ENCODE measurements around the gene GOLGA6L26. TPM values are rescaled to one million over a fixed set of nuclear protein-coding genes. Genes with fewer than 3 reads are reported as not detected.
"Not testable (repeated sequence)": the region's sequence is repeated elsewhere in the genome, so short reads cannot be mapped to it uniquely, and the experiment has no call there.

Gene GOLGA6L26
- total and polyA plus RNA-seq, 4 donors: not detected

DNA sequence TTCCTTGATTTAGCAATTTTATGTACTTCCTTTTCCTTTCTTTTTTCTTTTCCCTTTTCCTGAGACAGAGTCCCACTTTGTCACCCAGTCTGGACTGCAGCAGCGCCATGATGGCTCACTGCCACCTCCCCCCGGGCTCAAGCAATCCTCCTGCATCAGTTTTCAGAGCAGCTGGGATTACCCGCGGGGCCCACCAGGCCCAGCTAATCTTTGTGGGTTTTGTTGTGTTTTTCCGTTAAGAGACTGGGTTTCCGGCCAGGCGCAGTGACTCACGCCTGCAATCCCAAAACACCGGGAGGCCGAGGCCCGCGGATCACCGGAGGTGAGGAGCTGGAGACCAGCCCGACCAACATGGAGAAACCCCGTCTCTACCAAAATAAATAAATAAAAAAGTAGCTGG is 38.3 kb upstream of the GOLGA6L26 start:
- 86 to 91% methylated on average over 15 of the region's 15 CpGs for WGBS, 2 donors
- Histone ChIP-seq H3K27me3 (ENCODE audit: control insufficient read depth in 3 of 3, insufficient read depth in 3 of 3, low read length in 2 of 3) (no peaks in the 10 kb centered on the region), H3K9me3 (ENCODE audit: control insufficient read depth in 4 of 4, insufficient read depth in 3 of 4, low read length in 3 of 4) (no peaks in the 10 kb centered on the region), H3K9ac (ENCODE audit: insufficient read depth in 1 of 2, low read length in 2 of 2) (no peak overlapping the region), H3K27ac (ENCODE audit: low read depth in 1 of 2, low read length in 1 of 2) (no peak overlapping the region), H3K4me3 (no peak overlapping the region), H3K4me1 (ENCODE audit: control insufficient read depth in 5 of 5, insufficient read depth in 5 of 5, low read length in 5 of 5) (no peaks in the 10 kb centered on the region), H3K36me3 (ENCODE audit: control insufficient read depth in 4 of 4, insufficient read depth in 4 of 4, low read length in 4 of 4) (no peaks in the 10 kb centered on the region)
- ATAC-seq (ENCODE audit: insufficient read depth, low FRiP score) (no peak), DNase-seq (no peak)
- no peak for TF ChIP-seq CTCF (IDR thresholded peaks at IDR 0.05; ENCODE audit: control extremely low read depth, extremely low read depth)

- not testable (repeated sequence) for H3K4me3 ChIP-seq; DNase-seq; H3K27me3 ChIP-seq (ENCODE audit: control insufficient read depth in 3 of 3, insufficient read depth in 3 of 3, low read length in 2 of 3); H3K9me3 ChIP-seq (ENCODE audit: control insufficient read depth in 4 of 4, insufficient read depth in 3 of 4, low read length in 3 of 4); H3K36me3 ChIP-seq (ENCODE audit: control insufficient read depth in 4 of 4, insufficient read depth in 4 of 4, low read length in 4 of 4); H3K27ac ChIP-seq (ENCODE audit: low read depth in 1 of 2, low read length in 1 of 2); H3K9ac ChIP-seq (ENCODE audit: insufficient read depth in 1 of 2, low read length in 2 of 2); H3K4me1 ChIP-seq (ENCODE audit: control insufficient read depth in 5 of 5, insufficient read depth in 5 of 5, low read length in 5 of 5); ATAC-seq (ENCODE audit: insufficient read depth, low FRiP score)
- WGBS, 2 donors: 85% methylated on average over 3 of the region's 3 CpGs
These were observed 37.9 kb upstream of the GOLGA6L26 start for GRCh38 chr15:23371868-23372267.

DNA sequence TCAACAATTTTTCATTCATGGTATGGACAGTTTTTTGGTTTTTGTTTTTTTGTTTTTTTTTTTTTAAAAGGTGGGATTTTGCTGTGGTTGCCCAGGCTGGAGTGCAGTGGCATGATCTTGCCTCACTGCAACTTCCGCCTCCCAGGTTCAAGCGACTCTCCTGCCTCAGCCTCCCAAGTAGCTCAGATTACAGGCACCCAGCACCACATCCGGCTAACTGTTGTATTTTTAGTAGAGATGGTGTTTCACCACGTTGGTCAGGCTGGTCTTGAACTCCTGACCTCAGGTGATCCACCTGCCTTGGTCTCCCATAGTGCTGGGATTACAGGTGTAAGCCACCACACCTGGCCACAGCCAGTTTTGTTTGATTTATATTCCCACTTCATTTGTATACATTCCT is 37.1 kb upstream of the GOLGA6L26 start:
- H3K27ac ChIP-seq (ENCODE audit: low read depth in 1 of 2, low read length in 1 of 2); H3K4me3 ChIP-seq; ATAC-seq (ENCODE audit: insufficient read depth, low FRiP score); DNase-seq; H3K9ac ChIP-seq (ENCODE audit: insufficient read depth in 1 of 2, low read length in 2 of 2); H3K36me3 ChIP-seq (ENCODE audit: control insufficient read depth in 4 of 4, insufficient read depth in 4 of 4, low read length in 4 of 4); H3K4me1 ChIP-seq (ENCODE audit: control insufficient read depth in 5 of 5, insufficient read depth in 5 of 5, low read length in 5 of 5); H3K27me3 ChIP-seq (ENCODE audit: control insufficient read depth in 3 of 3, insufficient read depth in 3 of 3, low read length in 2 of 3); H3K9me3 ChIP-seq (ENCODE audit: control insufficient read depth in 4 of 4, insufficient read depth in 3 of 4, low read length in 3 of 4): not testable (repeated sequence)
- 78 to 80% methylated on average over 4 of the region's 4 CpGs for WGBS, 2 donors

DNA sequence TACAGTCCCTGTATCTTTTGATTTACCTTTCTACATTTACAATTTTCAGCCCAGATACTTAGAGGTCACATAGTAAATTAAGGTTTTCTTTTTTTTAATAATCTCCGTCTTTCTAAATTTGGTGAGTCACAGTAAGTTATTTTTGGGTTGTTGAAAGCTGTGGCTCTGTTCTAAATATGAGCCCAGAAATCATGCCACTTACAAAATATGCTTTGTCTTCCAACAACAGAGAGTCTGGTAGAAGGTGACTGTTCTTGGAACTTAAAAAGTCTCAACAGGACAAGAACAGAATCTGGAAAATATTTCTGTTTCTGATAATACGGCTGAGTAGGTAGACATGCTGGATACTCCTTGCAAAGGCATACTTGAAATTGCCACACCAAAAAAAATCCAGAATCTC is 36.6 kb upstream of the GOLGA6L26 start:
- DNase-seq (no peak), ATAC-seq (ENCODE audit: insufficient read depth, low FRiP score) (no peak)
- Histone ChIP-seq H3K9me3 (ENCODE audit: control insufficient read depth in 4 of 4, insufficient read depth in 3 of 4, low read length in 3 of 4) (no peaks in the 10 kb centered on the region), H3K27ac (ENCODE audit: low read depth in 1 of 2, low read length in 1 of 2) (no peak overlapping the region), H3K36me3 (ENCODE audit: control insufficient read depth in 4 of 4, insufficient read depth in 4 of 4, low read length in 4 of 4) (no peaks in the 10 kb centered on the region), H3K27me3 (ENCODE audit: control insufficient read depth in 3 of 3, insufficient read depth in 3 of 3, low read length in 2 of 3) (no peaks in the 10 kb centered on the region), H3K9ac (ENCODE audit: insufficient read depth in 1 of 2, low read length in 2 of 2) (no peak overlapping the region), H3K4me3 (no peak overlapping the region), H3K4me1 (ENCODE audit: control insufficient read depth in 5 of 5, insufficient read depth in 5 of 5, low read length in 5 of 5) (no peaks in the 10 kb centered on the region)
- TF ChIP-seq CTCF (IDR thresholded peaks at IDR 0.05; ENCODE audit: control extremely low read depth, extremely low read depth): no peak
- WGBS, 2 donors: 83 to 86% methylated on average over 2 of the region's 2 CpGs

- not testable (repeated sequence) for H3K27ac ChIP-seq (ENCODE audit: low read depth in 1 of 2, low read length in 1 of 2); H3K9ac ChIP-seq (ENCODE audit: insufficient read depth in 1 of 2, low read length in 2 of 2); H3K4me1 ChIP-seq (ENCODE audit: control insufficient read depth in 5 of 5, insufficient read depth in 5 of 5, low read length in 5 of 5); H3K4me3 ChIP-seq; H3K9me3 ChIP-seq (ENCODE audit: control insufficient read depth in 4 of 4, insufficient read depth in 3 of 4, low read length in 3 of 4); ATAC-seq (ENCODE audit: insufficient read depth, low FRiP score); DNase-seq; H3K27me3 ChIP-seq (ENCODE audit: control insufficient read depth in 3 of 3, insufficient read depth in 3 of 3, low read length in 2 of 3); H3K36me3 ChIP-seq (ENCODE audit: control insufficient read depth in 4 of 4, insufficient read depth in 4 of 4, low read length in 4 of 4)
- 59 to 71% methylated on average over 4 to 6 of the region's 9 CpGs for WGBS, 2 donors
These were observed 30.3 kb upstream of the GOLGA6L26 start for GRCh38 chr15:23364261-23364660.

GRCh38 chr15:23362622-23363021 is 28.6 kb upstream of the GOLGA6L26 start:
- not testable (repeated sequence) for H3K4me3 ChIP-seq; DNase-seq; H3K36me3 ChIP-seq (ENCODE audit: control insufficient read depth in 4 of 4, insufficient read depth in 4 of 4, low read length in 4 of 4); H3K9ac ChIP-seq (ENCODE audit: insufficient read depth in 1 of 2, low read length in 2 of 2); H3K9me3 ChIP-seq (ENCODE audit: control insufficient read depth in 4 of 4, insufficient read depth in 3 of 4, low read length in 3 of 4); H3K27ac ChIP-seq (ENCODE audit: low read depth in 1 of 2, low read length in 1 of 2); ATAC-seq (ENCODE audit: insufficient read depth, low FRiP score); H3K4me1 ChIP-seq (ENCODE audit: control insufficient read depth in 5 of 5, insufficient read depth in 5 of 5, low read length in 5 of 5); H3K27me3 ChIP-seq (ENCODE audit: control insufficient read depth in 3 of 3, insufficient read depth in 3 of 3, low read length in 2 of 3)
- WGBS, 2 donors: 83% methylated on average over 2 of the region's 5 CpGs; no CpG with 5 or more reads in 1 of the 2 donors

GRCh38 chr15:23354448-23354847 is 20.5 kb upstream of the GOLGA6L26 start, which contains the start of gene GOLGA8S:
GOLGA8S (plus strand) TSS chr15:23354748; CDS start chr15:23354810, 62 bp downstream.
- not testable (repeated sequence) for H3K27ac ChIP-seq (ENCODE audit: low read depth in 1 of 2, low read length in 1 of 2); H3K9ac ChIP-seq (ENCODE audit: insufficient read depth in 1 of 2, low read length in 2 of 2); H3K4me1 ChIP-seq (ENCODE audit: control insufficient read depth in 5 of 5, insufficient read depth in 5 of 5, low read length in 5 of 5); H3K9me3 ChIP-seq (ENCODE audit: control insufficient read depth in 4 of 4, insufficient read depth in 3 of 4, low read length in 3 of 4); ATAC-seq (ENCODE audit: insufficient read depth, low FRiP score); H3K36me3 ChIP-seq (ENCODE audit: control insufficient read depth in 4 of 4, insufficient read depth in 4 of 4, low read length in 4 of 4); H3K27me3 ChIP-seq (ENCODE audit: control insufficient read depth in 3 of 3, insufficient read depth in 3 of 3, low read length in 2 of 3); H3K4me3 ChIP-seq; DNase-seq
- no CpG with 5 or more reads among the region's 8 CpGs for WGBS, 2 donors
